GM23338 (cell line): ENCODE results near the gene SPINK14. TPM values are rescaled to one million over a fixed set of nuclear protein-coding genes. Genes with fewer than 3 reads are reported as not detected.
A peak's percentile ranks its signal among the peaks of the same experiment; 100 is the strongest.

Experiments
- ATAC-seq: fragments of 200-7000 bp; cut with Tn5 transposase; 3 replicates; pipeline ENCODE4 v1.9.1; 2020
- DNase-seq: peaks from one replicate; pipeline ENCODE4 v3.0.0-alpha.2; 2015; ENCODE audit warnings: low spot score
- H2AFZ ChIP-seq: fragments of 200-600 bp; sonication (generic); 2 replicates; pipeline ENCODE4 v1.8.0; 2016; ENCODE audit warnings: antibody characterized with exemption, mild to moderate bottlenecking, moderate library complexity
- H3F3A ChIP-seq: fragments of 200-600 bp; sonication (generic); replicated peaks from 2 replicates; pipeline ENCODE4 v1.8.0; 2017; ENCODE audit warnings: antibody characterized with exemption, mixed run types, low read depth
- H3K27ac ChIP-seq: fragments of 200-600 bp; sonication (generic); 2 replicates; pipeline ENCODE4 v1.6.1; 2016; ENCODE audit warnings: low read depth
- H3K27me3 ChIP-seq: fragments of 200-600 bp; sonication (generic); 2 replicates; pipeline ENCODE4 v1.8.0; 2016; ENCODE audit warnings: mild to moderate bottlenecking, mixed run types, moderate library complexity; ENCODE audit not compliant: insufficient read depth
- H3K36me3 ChIP-seq: fragments of 200-600 bp; sonication (generic); 2 replicates; pipeline ENCODE4 v1.8.0; 2016; ENCODE audit warnings: mild to moderate bottlenecking; ENCODE audit not compliant: insufficient read depth
- H3K4me1 ChIP-seq: fragments of 200-600 bp; sonication (generic); 2 replicates; pipeline ENCODE4 v1.8.0; 2016; ENCODE audit warnings: mild to moderate bottlenecking, moderate library complexity; ENCODE audit not compliant: insufficient read depth
- H3K4me2 ChIP-seq: fragments of 200-600 bp; sonication (generic); 2 replicates; pipeline ENCODE4 v1.7.1; 2017; ENCODE audit warnings: mixed run types
- H3K4me3 ChIP-seq: fragments of 200-600 bp; sonication (generic); 2 replicates; pipeline ENCODE4 v1.6.1; 2016; ENCODE audit warnings: mixed run types
- H3K79me2 ChIP-seq: fragments of 200-600 bp; sonication (generic); replicated peaks from 2 replicates; pipeline ENCODE4 v1.8.0; 2017; ENCODE audit warnings: mild to moderate bottlenecking; ENCODE audit not compliant: insufficient read depth
- H3K9me2 ChIP-seq: fragments of 200-600 bp; sonication (generic); 2 replicates; pipeline ENCODE4 v1.8.0; 2017; ENCODE audit not compliant: insufficient read depth
- H4K20me1 ChIP-seq: fragments of 200-600 bp; sonication (generic); replicated peaks from 2 replicates; pipeline ENCODE4 v1.8.0; 2017; ENCODE audit warnings: mild to moderate bottlenecking; ENCODE audit not compliant: insufficient read depth
- H3K27ac Mint-ChIP-seq: 2 replicates; pipeline ENCODE4 v1.8.0; 2020; ENCODE audit warnings: inconsistent platforms, mild to moderate bottlenecking, moderate library complexity, mixed read lengths
- H3K27me3 Mint-ChIP-seq: 3 replicates; pipeline ENCODE4 v1.8.0; 2022; ENCODE audit warnings: low read depth, mild to moderate bottlenecking, moderate library complexity, mixed read lengths, inconsistent platforms; ENCODE audit not compliant: insufficient read depth, poor library complexity
- H3K36me3 Mint-ChIP-seq: 3 replicates; pipeline ENCODE4 v1.8.0; 2021; ENCODE audit warnings: low read depth, mild to moderate bottlenecking, inconsistent platforms, moderate library complexity, mixed read lengths
- H3K4me1 Mint-ChIP-seq: 3 replicates; pipeline ENCODE4 v1.8.0; 2020; ENCODE audit warnings: mild to moderate bottlenecking, inconsistent platforms, mixed read lengths
- H3K4me3 Mint-ChIP-seq: 3 replicates; pipeline ENCODE4 v1.8.0; 2021; ENCODE audit warnings: moderate library complexity, mild to moderate bottlenecking, inconsistent platforms, mixed read lengths
- H3K9me3 Mint-ChIP-seq: 3 replicates; pipeline ENCODE4 v1.8.0; 2020; ENCODE audit warnings: moderate library complexity, mild to moderate bottlenecking, inconsistent platforms, mixed read lengths
- CREB1 ChIP-seq: fragments of 250-450 bp; sonication (Bioruptor Pico); IDR thresholded peaks from 2 replicates; pipeline ENCODE4 v1.5.0; 2020; ENCODE audit warnings: low read depth, mild to moderate bottlenecking, moderate library complexity
- CTCF ChIP-seq, 2 experiments: fragments of 200-600 bp in 1 of 2; sonication (generic) in 1 of 2; conservative IDR thresholded peaks; 2 replicates each; pipeline versions ENCODE4 v1.5.1 to v1.6.1; 2016 to 2017; ENCODE audit warnings: antibody characterized with exemption in 2 of 2, low read depth in 2 of 2, mild to moderate bottlenecking in 2 of 2, moderate library complexity in 1 of 2
- EZH2 ChIP-seq: fragments of 200-600 bp; sonication (generic); IDR thresholded peaks from one replicate; pipeline ENCODE4 v1.8.0; 2017; ENCODE audit warnings: antibody characterized with exemption, mild to moderate bottlenecking, low read depth; ENCODE audit not compliant: unreplicated experiment
- EZH2phosphoT487 ChIP-seq: fragments of 200-600 bp; sonication (generic); IDR thresholded peaks from one replicate; pipeline ENCODE4 v1.8.1; 2018; ENCODE audit warnings: antibody characterized with exemption; ENCODE audit not compliant: unreplicated experiment
- JUNB ChIP-seq: IDR thresholded peaks from one replicate; pipeline ENCODE4 v1.6.1; 2016; ENCODE audit warnings: antibody characterized with exemption; ENCODE audit not compliant: unreplicated experiment
- NANOG ChIP-seq: IDR thresholded peaks from 2 replicates; pipeline ENCODE4 v1.6.1; 2016; ENCODE audit warnings: antibody characterized with exemption, borderline replicate concordance
- POLR2AphosphoS5 ChIP-seq: IDR thresholded peaks from 2 replicates; pipeline ENCODE4 v1.6.1; 2016; ENCODE audit warnings: antibody characterized with exemption, low read depth
- STAT1 ChIP-seq: IDR thresholded peaks from one replicate; pipeline ENCODE4 v1.6.1; 2016; ENCODE audit warnings: antibody characterized with exemption; ENCODE audit not compliant: unreplicated experiment
- ZNF114 ChIP-seq: fragments of 250-450 bp; sonication (Bioruptor Pico); IDR thresholded peaks from 2 replicates; pipeline ENCODE4 v1.5.0; 2020; ENCODE audit warnings: mild to moderate bottlenecking, moderate library complexity
- ZNF331 ChIP-seq: fragments of 250-450 bp; sonication (Bioruptor Pico); IDR thresholded peaks from 2 replicates; pipeline ENCODE4 v1.5.0; 2020; ENCODE audit warnings: low read depth, mild to moderate bottlenecking, moderate library complexity
- polyA plus RNA-seq: library from polyadenylated mRNA; unstranded; fragments of >200 nt; fragmentation: Nextera tagmentation; extraction: Ambion mirVana; gene quantifications from 2 replicates; pipeline ENCODE4 v1.2.1, GENCODE V29; 2016
- total RNA-seq: library from RNA; depleted of rRNA; stranded (reverse); fragments of >200 nt; shearing (Covaris generic); gene quantifications from 2 replicates; pipeline ENCODE4 v1.2.3, GENCODE V29; 2014
- TF ChIP-seq, protein P1 (sequence below): IDR thresholded peaks from 2 replicates; pipeline ENCODE4 v1.6.1; 2016; ENCODE audit warnings: antibody characterized with exemption
- TF ChIP-seq, protein P2 (sequence below): IDR thresholded peaks from one replicate; pipeline ENCODE4 v1.6.1; 2018; ENCODE audit warnings: antibody characterized with exemption; ENCODE audit not compliant: unreplicated experiment
- TF ChIP-seq, protein P3 (sequence below): fragments of 250-450 bp; sonication (Bioruptor Pico); IDR thresholded peaks from 2 replicates; pipeline ENCODE4 v1.5.0; 2020; ENCODE audit warnings: mild to moderate bottlenecking, moderate library complexity

SPINK14 gene
- total and polyA plus RNA-seq, 2 experiments from 2014 or later, result not detected

- peak; percentile 83 for ATAC-seq
- Histone ChIP-seq H3K9me2 (no peaks in the 10 kb centered on the region), H4K20me1 (no peaks in the 10 kb centered on the region), H3F3A (no peaks in the 10 kb centered on the region), H2AFZ (no peak overlapping the region), H3K4me1 (no peaks in the 10 kb centered on the region), H3K27ac (no peak overlapping the region), H3K79me2 (no peaks in the 10 kb centered on the region), H3K27me3 (no peaks in the 10 kb centered on the region), H3K4me2 (no peak overlapping the region), H3K4me3 (no peak overlapping the region), H3K36me3 (no peaks in the 10 kb centered on the region)
- peak; percentile 38 for DNase-seq
- no peaks in the 10 kb centered on the region for H3K4me1 Mint-ChIP-seq
- peaks cover 2% of the 10 kb centered on the region; the same call in 1 of the 3 replicates for H3K36me3 Mint-ChIP-seq
- no peak overlapping the region for H3K4me3 Mint-ChIP-seq
- TF ChIP-seq ZNF114 (CRISPR knock-in tag) (no peak), JUNB (no peak), ZNF331 (CRISPR knock-in tag) (no peak), EZH2 (no peak), CREB1 (no peak), POLR2AphosphoS5 (no peak), CTCF (conservative IDR thresholded peaks at IDR 0.05; ENCODE audit: low read depth in 2 of 2) (no peak; a peak in 1 of 4 replicates), STAT1 (no peak), NANOG (no peak), EZH2phosphoT487 (no peak)
- TF ChIP-seq, protein P1, sequence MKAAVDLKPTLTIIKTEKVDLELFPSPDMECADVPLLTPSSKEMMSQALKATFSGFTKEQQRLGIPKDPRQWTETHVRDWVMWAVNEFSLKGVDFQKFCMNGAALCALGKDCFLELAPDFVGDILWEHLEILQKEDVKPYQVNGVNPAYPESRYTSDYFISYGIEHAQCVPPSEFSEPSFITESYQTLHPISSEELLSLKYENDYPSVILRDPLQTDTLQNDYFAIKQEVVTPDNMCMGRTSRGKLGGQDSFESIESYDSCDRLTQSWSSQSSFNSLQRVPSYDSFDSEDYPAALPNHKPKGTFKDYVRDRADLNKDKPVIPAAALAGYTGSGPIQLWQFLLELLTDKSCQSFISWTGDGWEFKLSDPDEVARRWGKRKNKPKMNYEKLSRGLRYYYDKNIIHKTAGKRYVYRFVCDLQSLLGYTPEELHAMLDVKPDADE, result no peak
- TF ChIP-seq, protein P2, sequence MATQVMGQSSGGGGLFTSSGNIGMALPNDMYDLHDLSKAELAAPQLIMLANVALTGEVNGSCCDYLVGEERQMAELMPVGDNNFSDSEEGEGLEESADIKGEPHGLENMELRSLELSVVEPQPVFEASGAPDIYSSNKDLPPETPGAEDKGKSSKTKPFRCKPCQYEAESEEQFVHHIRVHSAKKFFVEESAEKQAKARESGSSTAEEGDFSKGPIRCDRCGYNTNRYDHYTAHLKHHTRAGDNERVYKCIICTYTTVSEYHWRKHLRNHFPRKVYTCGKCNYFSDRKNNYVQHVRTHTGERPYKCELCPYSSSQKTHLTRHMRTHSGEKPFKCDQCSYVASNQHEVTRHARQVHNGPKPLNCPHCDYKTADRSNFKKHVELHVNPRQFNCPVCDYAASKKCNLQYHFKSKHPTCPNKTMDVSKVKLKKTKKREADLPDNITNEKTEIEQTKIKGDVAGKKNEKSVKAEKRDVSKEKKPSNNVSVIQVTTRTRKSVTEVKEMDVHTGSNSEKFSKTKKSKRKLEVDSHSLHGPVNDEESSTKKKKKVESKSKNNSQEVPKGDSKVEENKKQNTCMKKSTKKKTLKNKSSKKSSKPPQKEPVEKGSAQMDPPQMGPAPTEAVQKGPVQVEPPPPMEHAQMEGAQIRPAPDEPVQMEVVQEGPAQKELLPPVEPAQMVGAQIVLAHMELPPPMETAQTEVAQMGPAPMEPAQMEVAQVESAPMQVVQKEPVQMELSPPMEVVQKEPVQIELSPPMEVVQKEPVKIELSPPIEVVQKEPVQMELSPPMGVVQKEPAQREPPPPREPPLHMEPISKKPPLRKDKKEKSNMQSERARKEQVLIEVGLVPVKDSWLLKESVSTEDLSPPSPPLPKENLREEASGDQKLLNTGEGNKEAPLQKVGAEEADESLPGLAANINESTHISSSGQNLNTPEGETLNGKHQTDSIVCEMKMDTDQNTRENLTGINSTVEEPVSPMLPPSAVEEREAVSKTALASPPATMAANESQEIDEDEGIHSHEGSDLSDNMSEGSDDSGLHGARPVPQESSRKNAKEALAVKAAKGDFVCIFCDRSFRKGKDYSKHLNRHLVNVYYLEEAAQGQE, result no peak
- TF ChIP-seq, protein P3, sequence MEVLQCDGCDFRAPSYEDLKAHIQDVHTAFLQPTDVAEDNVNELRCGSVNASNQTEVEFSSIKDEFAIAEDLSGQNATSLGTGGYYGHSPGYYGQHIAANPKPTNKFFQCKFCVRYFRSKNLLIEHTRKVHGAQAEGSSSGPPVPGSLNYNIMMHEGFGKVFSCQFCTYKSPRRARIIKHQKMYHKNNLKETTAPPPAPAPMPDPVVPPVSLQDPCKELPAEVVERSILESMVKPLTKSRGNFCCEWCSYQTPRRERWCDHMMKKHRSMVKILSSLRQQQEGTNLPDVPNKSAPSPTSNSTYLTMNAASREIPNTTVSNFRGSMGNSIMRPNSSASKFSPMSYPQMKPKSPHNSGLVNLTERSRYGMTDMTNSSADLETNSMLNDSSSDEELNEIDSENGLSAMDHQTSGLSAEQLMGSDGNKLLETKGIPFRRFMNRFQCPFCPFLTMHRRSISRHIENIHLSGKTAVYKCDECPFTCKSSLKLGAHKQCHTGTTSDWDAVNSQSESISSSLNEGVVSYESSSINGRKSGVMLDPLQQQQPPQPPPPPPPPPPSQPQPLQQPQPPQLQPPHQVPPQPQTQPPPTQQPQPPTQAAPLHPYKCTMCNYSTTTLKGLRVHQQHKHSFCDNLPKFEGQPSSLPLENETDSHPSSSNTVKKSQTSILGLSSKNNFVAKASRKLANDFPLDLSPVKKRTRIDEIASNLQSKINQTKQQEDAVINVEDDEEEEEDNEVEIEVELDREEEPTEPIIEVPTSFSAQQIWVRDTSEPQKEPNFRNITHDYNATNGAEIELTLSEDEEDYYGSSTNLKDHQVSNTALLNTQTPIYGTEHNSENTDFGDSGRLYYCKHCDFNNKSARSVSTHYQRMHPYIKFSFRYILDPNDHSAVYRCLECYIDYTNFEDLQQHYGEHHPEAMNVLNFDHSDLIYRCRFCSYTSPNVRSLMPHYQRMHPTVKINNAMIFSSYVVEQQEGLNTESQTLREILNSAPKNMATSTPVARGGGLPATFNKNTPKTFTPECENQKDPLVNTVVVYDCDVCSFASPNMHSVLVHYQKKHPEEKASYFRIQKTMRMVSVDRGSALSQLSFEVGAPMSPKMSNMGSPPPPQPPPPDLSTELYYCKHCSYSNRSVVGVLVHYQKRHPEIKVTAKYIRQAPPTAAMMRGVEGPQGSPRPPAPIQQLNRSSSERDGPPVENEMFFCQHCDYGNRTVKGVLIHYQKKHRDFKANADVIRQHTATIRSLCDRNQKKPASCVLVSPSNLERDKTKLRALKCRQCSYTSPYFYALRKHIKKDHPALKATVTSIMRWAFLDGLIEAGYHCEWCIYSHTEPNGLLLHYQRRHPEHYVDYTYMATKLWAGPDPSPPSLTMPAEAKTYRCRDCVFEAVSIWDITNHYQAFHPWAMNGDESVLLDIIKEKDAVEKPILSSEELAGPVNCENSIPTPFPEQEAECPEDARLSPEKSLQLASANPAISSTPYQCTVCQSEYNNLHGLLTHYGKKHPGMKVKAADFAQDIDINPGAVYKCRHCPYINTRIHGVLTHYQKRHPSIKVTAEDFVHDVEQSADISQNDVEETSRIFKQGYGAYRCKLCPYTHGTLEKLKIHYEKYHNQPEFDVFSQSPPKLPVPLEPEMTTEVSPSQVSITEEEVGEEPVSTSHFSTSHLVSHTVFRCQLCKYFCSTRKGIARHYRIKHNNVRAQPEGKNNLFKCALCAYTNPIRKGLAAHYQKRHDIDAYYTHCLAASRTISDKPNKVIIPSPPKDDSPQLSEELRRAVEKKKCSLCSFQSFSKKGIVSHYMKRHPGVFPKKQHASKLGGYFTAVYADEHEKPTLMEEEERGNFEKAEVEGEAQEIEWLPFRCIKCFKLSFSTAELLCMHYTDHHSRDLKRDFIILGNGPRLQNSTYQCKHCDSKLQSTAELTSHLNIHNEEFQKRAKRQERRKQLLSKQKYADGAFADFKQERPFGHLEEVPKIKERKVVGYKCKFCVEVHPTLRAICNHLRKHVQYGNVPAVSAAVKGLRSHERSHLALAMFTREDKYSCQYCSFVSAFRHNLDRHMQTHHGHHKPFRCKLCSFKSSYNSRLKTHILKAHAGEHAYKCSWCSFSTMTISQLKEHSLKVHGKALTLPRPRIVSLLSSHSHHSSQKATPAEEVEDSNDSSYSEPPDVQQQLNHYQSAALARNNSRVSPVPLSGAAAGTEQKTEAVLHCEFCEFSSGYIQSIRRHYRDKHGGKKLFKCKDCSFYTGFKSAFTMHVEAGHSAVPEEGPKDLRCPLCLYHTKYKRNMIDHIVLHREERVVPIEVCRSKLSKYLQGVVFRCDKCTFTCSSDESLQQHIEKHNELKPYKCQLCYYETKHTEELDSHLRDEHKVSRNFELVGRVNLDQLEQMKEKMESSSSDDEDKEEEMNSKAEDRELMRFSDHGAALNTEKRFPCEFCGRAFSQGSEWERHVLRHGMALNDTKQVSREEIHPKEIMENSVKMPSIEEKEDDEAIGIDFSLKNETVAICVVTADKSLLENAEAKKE (CRISPR knock-in tag), result no peak
- no peaks in the 10 kb centered on the region; the same call in 2 of the 3 replicates for H3K9me3 Mint-ChIP-seq
- H3K27ac Mint-ChIP-seq, result no peak overlapping the region
- H3K27me3 Mint-ChIP-seq, result no peaks in the 10 kb centered on the region
These were observed 5.0 kb upstream of the SPINK14 start for GRCh38 chr5:148163345-148163744.
